ENCODE measurements around the gene RNFT2. TPM values are rescaled to one million over a fixed set of nuclear protein-coding genes. Genes with fewer than 3 reads are reported as not detected.

The RNFT2 gene
- total RNA-seq, 1 experiment from 2014 or later, result 34.9 TPM

DNA sequence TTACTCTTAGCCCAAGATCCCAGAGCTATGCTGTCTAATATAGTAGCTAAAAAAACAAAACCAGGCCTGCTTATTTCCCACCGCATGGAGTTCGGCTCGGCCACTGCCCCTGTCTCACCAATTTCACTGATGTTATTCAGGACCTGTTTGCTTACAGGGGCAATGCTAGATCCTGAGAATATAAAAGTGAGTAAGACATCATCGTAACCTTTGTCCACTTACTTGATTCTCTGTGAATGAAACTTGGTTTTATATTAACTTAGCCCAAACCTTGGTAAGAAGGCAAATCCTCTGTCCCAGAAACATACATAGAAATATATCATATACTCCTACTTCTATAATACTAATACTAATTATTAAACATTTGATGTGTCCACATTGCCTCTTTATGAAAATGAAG is 56.6 kb downstream of the RNFT2 start:
- ATAC-seq, result no peak

DNA sequence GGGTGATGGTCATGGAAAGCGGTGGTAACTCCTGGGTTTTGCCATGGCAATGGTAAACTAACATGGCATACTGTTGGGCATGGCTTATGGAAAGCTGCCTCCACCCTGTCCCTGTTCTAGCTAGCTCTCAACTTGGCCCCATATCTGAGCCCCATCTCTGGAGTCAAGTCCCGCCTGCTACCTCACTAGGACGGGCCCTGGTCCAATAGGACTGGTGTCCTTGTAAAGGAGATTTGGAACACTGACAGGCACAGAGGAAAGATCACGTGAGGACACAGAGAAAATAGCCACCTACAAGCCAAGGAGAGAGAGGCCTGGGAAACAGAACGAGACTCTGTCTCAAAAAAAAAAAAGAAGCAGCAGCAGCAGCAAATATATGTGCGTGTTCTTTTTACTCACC is 59.8 kb downstream of the RNFT2 start:
- TF ChIP-seq YY1 (IDR thresholded peaks at IDR 0.05; ENCODE audit: extremely low read depth, insufficient replicate concordance, low read depth, low read length), result no peak
- no peak for TF ChIP-seq FOSL1 (IDR thresholded peaks at IDR 0.05; ENCODE audit: low read depth)
- TF ChIP-seq SIN3A (IDR thresholded peaks at IDR 0.05; ENCODE audit: low read depth), result no peak
- TF ChIP-seq JUND (IDR thresholded peaks at IDR 0.05), result no peak
- no peak for TF ChIP-seq TCF7L2 (IDR thresholded peaks at IDR 0.05; ENCODE audit: borderline replicate concordance, extremely low read depth, insufficient read depth, insufficient read length)
- TF ChIP-seq, protein P1, sequence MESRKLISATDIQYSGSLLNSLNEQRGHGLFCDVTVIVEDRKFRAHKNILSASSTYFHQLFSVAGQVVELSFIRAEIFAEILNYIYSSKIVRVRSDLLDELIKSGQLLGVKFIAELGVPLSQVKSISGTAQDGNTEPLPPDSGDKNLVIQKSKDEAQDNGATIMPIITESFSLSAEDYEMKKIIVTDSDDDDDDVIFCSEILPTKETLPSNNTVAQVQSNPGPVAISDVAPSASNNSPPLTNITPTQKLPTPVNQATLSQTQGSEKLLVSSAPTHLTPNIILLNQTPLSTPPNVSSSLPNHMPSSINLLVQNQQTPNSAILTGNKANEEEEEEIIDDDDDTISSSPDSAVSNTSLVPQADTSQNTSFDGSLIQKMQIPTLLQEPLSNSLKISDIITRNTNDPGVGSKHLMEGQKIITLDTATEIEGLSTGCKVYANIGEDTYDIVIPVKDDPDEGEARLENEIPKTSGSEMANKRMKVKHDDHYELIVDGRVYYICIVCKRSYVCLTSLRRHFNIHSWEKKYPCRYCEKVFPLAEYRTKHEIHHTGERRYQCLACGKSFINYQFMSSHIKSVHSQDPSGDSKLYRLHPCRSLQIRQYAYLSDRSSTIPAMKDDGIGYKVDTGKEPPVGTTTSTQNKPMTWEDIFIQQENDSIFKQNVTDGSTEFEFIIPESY (IDR thresholded peaks at IDR 0.05; ENCODE audit: extremely low read depth, insufficient replicate concordance, low read length), result no peak
- no peak for TF ChIP-seq RAD21 (IDR thresholded peaks at IDR 0.05; ENCODE audit: low read depth)
- TF ChIP-seq, protein P2, sequence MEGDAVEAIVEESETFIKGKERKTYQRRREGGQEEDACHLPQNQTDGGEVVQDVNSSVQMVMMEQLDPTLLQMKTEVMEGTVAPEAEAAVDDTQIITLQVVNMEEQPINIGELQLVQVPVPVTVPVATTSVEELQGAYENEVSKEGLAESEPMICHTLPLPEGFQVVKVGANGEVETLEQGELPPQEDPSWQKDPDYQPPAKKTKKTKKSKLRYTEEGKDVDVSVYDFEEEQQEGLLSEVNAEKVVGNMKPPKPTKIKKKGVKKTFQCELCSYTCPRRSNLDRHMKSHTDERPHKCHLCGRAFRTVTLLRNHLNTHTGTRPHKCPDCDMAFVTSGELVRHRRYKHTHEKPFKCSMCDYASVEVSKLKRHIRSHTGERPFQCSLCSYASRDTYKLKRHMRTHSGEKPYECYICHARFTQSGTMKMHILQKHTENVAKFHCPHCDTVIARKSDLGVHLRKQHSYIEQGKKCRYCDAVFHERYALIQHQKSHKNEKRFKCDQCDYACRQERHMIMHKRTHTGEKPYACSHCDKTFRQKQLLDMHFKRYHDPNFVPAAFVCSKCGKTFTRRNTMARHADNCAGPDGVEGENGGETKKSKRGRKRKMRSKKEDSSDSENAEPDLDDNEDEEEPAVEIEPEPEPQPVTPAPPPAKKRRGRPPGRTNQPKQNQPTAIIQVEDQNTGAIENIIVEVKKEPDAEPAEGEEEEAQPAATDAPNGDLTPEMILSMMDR (IDR thresholded peaks at IDR 0.05 in 2 of 3, conservative IDR thresholded peaks at IDR 0.05 in 1 of 3; ENCODE audit: borderline replicate concordance in 1 of 3, insufficient read depth in 1 of 3, low read depth in 2 of 3, low read length in 2 of 3), result no peak
- no peak for TF ChIP-seq EZH2phosphoT487 (IDR thresholded peaks at IDR 0.05; ENCODE audit: borderline replicate concordance)
- TF ChIP-seq, protein P3, sequence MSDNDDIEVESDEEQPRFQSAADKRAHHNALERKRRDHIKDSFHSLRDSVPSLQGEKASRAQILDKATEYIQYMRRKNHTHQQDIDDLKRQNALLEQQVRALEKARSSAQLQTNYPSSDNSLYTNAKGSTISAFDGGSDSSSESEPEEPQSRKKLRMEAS (IDR thresholded peaks at IDR 0.05), result no peak
- Histone ChIP-seq H3K4me3 (replicated peaks in 1 of 2; ENCODE audit: low read depth in 1 of 2, low read length in 2 of 2) (no peak overlapping the region), H3K4me2 (ENCODE audit: low read length) (no peak overlapping the region), H3K27me3 (ENCODE audit: insufficient read depth, low read length) (no peaks in the 10 kb centered on the region), H3K27ac (ENCODE audit: low read depth, low read length) (no peak overlapping the region), H4K20me1 (ENCODE audit: insufficient read depth) (no peaks in the 10 kb centered on the region), H2AFZ (ENCODE audit: low read depth, low read length, poor library complexity, severe bottlenecking) (no peak overlapping the region), H3K9ac (ENCODE audit: low read length) (no peak overlapping the region), H3K4me1 (ENCODE audit: control insufficient read depth in 1 of 2, insufficient read depth in 2 of 2, low read length in 2 of 2) (no peaks in the 10 kb centered on the region), H3K9me3 (ENCODE audit: control insufficient read depth in 1 of 2, insufficient read depth in 1 of 2, low read depth in 1 of 2, low read length in 2 of 2) (no peaks in the 10 kb centered on the region), H3K9me2 (ENCODE audit: insufficient read depth) (no peaks in the 10 kb centered on the region), H3K79me2 (ENCODE audit: insufficient read depth, low read length) (no peaks in the 10 kb centered on the region), H3K36me3 (ENCODE audit: control insufficient read depth in 1 of 2, insufficient read depth in 2 of 2, low read length in 2 of 2) (peaks cover 0 to 2% of the 10 kb centered on the region in 2 experiments; a peak in 1 of 4 replicates)
- POLR2A ChIA-PET, result no interaction called here
- no peak for ATAC-seq
- RAD21 ChIA-PET (ENCODE audit: low non-redundant PET in 1 of 2, low total read pairs in 2 of 2, uncharacterized antibody in 2 of 2, unreplicated experiment in 2 of 2), result no interaction called here
- CTCF ChIA-PET, result no interaction called here
- intact Hi-C loops (cut with micrococcal nuclease), result no loop called here
- no peak for DNase-seq (ENCODE audit: low read depth, low spot score)
- BruUV-seq (replicated peaks), result no TSS peak

More for the DNA sequence above, 56.6 kb downstream of the RNFT2 start:
- Histone ChIP-seq H3K79me2 (ENCODE audit: insufficient read depth, low read length) (no peaks in the 10 kb centered on the region), H3K4me1 (ENCODE audit: control insufficient read depth in 1 of 2, insufficient read depth in 2 of 2, low read length in 2 of 2) (no peaks in the 10 kb centered on the region), H3K36me3 (ENCODE audit: control insufficient read depth in 1 of 2, insufficient read depth in 2 of 2, low read length in 2 of 2) (peaks cover 4% of the 10 kb centered on the region in 2 experiments; a peak in 1 of 4 replicates), H3K9me2 (ENCODE audit: insufficient read depth) (no peaks in the 10 kb centered on the region), H3K9me3 (ENCODE audit: control insufficient read depth in 1 of 2, insufficient read depth in 1 of 2, low read depth in 1 of 2, low read length in 2 of 2) (no peaks in the 10 kb centered on the region), H2AFZ (ENCODE audit: low read depth, low read length, poor library complexity, severe bottlenecking) (no peak overlapping the region), H3K27me3 (ENCODE audit: insufficient read depth, low read length) (no peaks in the 10 kb centered on the region), H3K9ac (ENCODE audit: low read length) (no peak overlapping the region), H3K4me2 (ENCODE audit: low read length) (no peak overlapping the region), H3K27ac (ENCODE audit: low read depth, low read length) (no peak overlapping the region), H3K4me3 (replicated peaks in 1 of 2; ENCODE audit: low read depth in 1 of 2, low read length in 2 of 2) (no peak overlapping the region), H4K20me1 (ENCODE audit: insufficient read depth) (no peaks in the 10 kb centered on the region)
- CTCF ChIA-PET, result interaction anchor here (0.7 kb wide), 1 partner anchor 91 kb away, joined by 3 read pairs; no protein-coding TSS in a partner anchor
- BruUV-seq (replicated peaks), result no TSS peak
- no peak for TF ChIP-seq EZH2 (IDR thresholded peaks at IDR 0.05)
- DNase-seq (ENCODE audit: low read depth, low spot score), result no peak
- RAD21 ChIA-PET (ENCODE audit: low non-redundant PET in 1 of 2, low total read pairs in 2 of 2, uncharacterized antibody in 2 of 2, unreplicated experiment in 2 of 2), result no interaction called here
- intact Hi-C loops (cut with micrococcal nuclease), result no loop called here
- POLR2A ChIA-PET, result no interaction called here

Measured in HCT116 (cell line).